ENCODE results near the gene WNT9B. TPM values are rescaled to one million over a fixed set of nuclear protein-coding genes. Genes with fewer than 3 reads are reported as not detected.
"Not testable (repeated sequence)": the region's sequence is repeated elsewhere in the genome, so short reads cannot be mapped to it uniquely, and the experiment has no call there.

Gene WNT9B
- total RNA-seq, 1 donor from 2014 or later = not detected

- DNase-seq (ENCODE audit: low read depth) = no peak
Measured at GRCh38 chr17:46821482-46822387, 29.6 kb upstream of the WNT9B start.

- no peak for DNase-seq (ENCODE audit: low read depth)
Measured at GRCh38 chr17:46822388-46822921, 28.9 kb upstream of the WNT9B start.

- no peak for DNase-seq (ENCODE audit: low read depth)
Measured at GRCh38 chr17:46823657-46824056, 27.7 kb upstream of the WNT9B start.

GRCh38 chr17:46826116-46826515 is 25.3 kb upstream of the WNT9B start:
- no peak for DNase-seq (ENCODE audit: low read depth)

- DNase-seq (ENCODE audit: low read depth) = no peak
Measured at GRCh38 chr17:46827274-46827673, 24.1 kb upstream of the WNT9B start.

- DNase-seq (ENCODE audit: low read depth) = no peak
Measured at GRCh38 chr17:46831573-46832330, 19.6 kb upstream of the WNT9B start.

- no peak for DNase-seq (ENCODE audit: low read depth)
Measured at GRCh38 chr17:46832331-46832821, 19.0 kb upstream of the WNT9B start.

GRCh38 chr17:46832945-46833839 is 18.2 kb upstream of the WNT9B start:
- no peak for DNase-seq (ENCODE audit: low read depth)

GRCh38 chr17:46833840-46834208 is 17.6 kb upstream of the WNT9B start:
- DNase-seq (ENCODE audit: low read depth) = no peak

- DNase-seq (ENCODE audit: low read depth) = no peak
Measured at GRCh38 chr17:46834846-46835245, 16.5 kb upstream of the WNT9B start.

- no peak for DNase-seq (ENCODE audit: low read depth)
Measured at GRCh38 chr17:46836500-46836899, 14.9 kb upstream of the WNT9B start.

- no peak for DNase-seq (ENCODE audit: low read depth)
Measured at GRCh38 chr17:46837521-46837920, 13.9 kb upstream of the WNT9B start.

GRCh38 chr17:46839211-46839610 is 12.2 kb upstream of the WNT9B start:
- DNase-seq (ENCODE audit: low read depth) = no peak

- DNase-seq (ENCODE audit: low read depth) = not testable (repeated sequence)
Measured at GRCh38 chr17:46840596-46840995, 10.8 kb upstream of the WNT9B start.

GRCh38 chr17:46841561-46842379 is 9.6 kb upstream of the WNT9B start:
- DNase-seq (ENCODE audit: low read depth) = no peak

- no peak for DNase-seq (ENCODE audit: low read depth)
Measured at GRCh38 chr17:46842835-46843234, 8.5 kb upstream of the WNT9B start.

GRCh38 chr17:46847204-46848191 is 3.9 kb upstream of the WNT9B start:
- no peak for DNase-seq (ENCODE audit: low read depth)

- no peak for DNase-seq (ENCODE audit: low read depth)
Measured at GRCh38 chr17:46848534-46848933, 2.8 kb upstream of the WNT9B start.

GRCh38 chr17:46850688-46851028 is 725 bp upstream of the WNT9B start:
- DNase-seq (ENCODE audit: low read depth) = no peak
